ENCODE measurements around the gene BMP6. TPM values are rescaled to one million over a fixed set of nuclear protein-coding genes. Genes with fewer than 3 reads are reported as not detected.

The BMP6 gene
- total and polyA plus RNA-seq, 2 of the 8 experiments (the other 6 are each of a cell fraction or from before 2014, with no cell fraction given), result 2.0 to 2.1 TPM

- no peaks in the 10 kb centered on the region for H3K79me2 ChIP-seq (ENCODE audit: control insufficient read depth in 1 of 2, insufficient read depth in 2 of 2, low read length in 2 of 2)
- no peak overlapping the region for H2BK15ac ChIP-seq (ENCODE audit: low read length)
- no peak overlapping the region for H3K4ac ChIP-seq (replicated peaks; ENCODE audit: insufficient read length, low read depth, low read length)
- no peak overlapping the region for H3K23ac ChIP-seq (ENCODE audit: insufficient read length)
- H4K8ac ChIP-seq (ENCODE audit: extremely low read depth, insufficient read depth, low read length), result no peak overlapping the region
- H3K23me2 ChIP-seq (ENCODE audit: low read depth, low read length), result peaks cover 9% of the 10 kb centered on the region
- H2BK120ac ChIP-seq (replicated peaks; ENCODE audit: low read depth, low read length), result no peak overlapping the region
- peak overlapping the region; percentile 54 to 65 (median 58) for H3K4me3 ChIP-seq (ENCODE audit: extremely low read depth in 1 of 4, insufficient read depth in 2 of 4, low read depth in 3 of 4, low read length in 4 of 4)
- WGBS, 2 experiments (ENCODE audit: extremely low coverage in 1 of 2, insufficient coverage in 1 of 2, insufficient read length in 1 of 2, insufficient replicate concordance in 2 of 2, low coverage in 1 of 2, low lambda C conversion rate in 2 of 2, missing lambda C conversion rate in 1 of 2), result 2% methylated on average over 49 of the region's 73 CpGs; no CpG with 5 or more reads in 1 of the 2 experiments
- no peak overlapping the region; a peak in 1 of 7 replicates for H3K9ac ChIP-seq (replicated peaks in 1 of 4; ENCODE audit: extremely low read depth in 1 of 4, low read depth in 3 of 4, low read length in 3 of 4)
- ChIA-PET POLR2A (ENCODE audit: partially characterized antibody) (interaction anchor here (0.6 kb wide), 1 partner anchor 595 kb away, joined by 3 read pairs; no protein-coding TSS in a partner anchor), CTCF (ENCODE audit: partially characterized antibody) (interaction anchor here (1.0 to 2.4 kb wide), 7 partner anchors 35 to 87 kb away, joined by 3 to 13 read pairs (median 4); no protein-coding TSS in a partner anchor)
- DNase-seq (ENCODE audit: low read depth in 1 of 2, low spot score in 2 of 2), result peak in 1 of 2 experiments; percentile 79
- no peak overlapping the region for H3K18ac ChIP-seq (ENCODE audit: extremely low read depth, low read length)
- peaks cover 0 to 5% of the 10 kb centered on the region in 2 experiments for H4K20me1 ChIP-seq (replicated peaks in 1 of 2; ENCODE audit: control insufficient read depth in 1 of 2, insufficient read depth in 2 of 2, low read length in 2 of 2)
- no peak for FAIRE-seq
- H3K79me1 ChIP-seq (ENCODE audit: low read depth, low read length), result no peaks in the 10 kb centered on the region
- no peak overlapping the region for H4K5ac ChIP-seq (ENCODE audit: insufficient read length, low read depth, low read length)
- no peak overlapping the region for H2BK5ac ChIP-seq (ENCODE audit: low read depth, low read length)
- peaks cover 9 to 20% (median 12%) of the 10 kb centered on the region in 4 experiments; a peak in 6 of 7 replicates for H3K4me1 ChIP-seq (replicated peaks in 1 of 4; ENCODE audit: control insufficient read depth in 3 of 4, insufficient read depth in 4 of 4, low read length in 3 of 4)
- H3K36me3 ChIP-seq (ENCODE audit: control insufficient read depth in 2 of 4, insufficient read depth in 4 of 4, low read length in 3 of 4), result peaks cover 0 to 2% (median 0%) of the 10 kb centered on the region in 4 experiments; a peak in 1 of 8 replicates
- H2BK20ac ChIP-seq (ENCODE audit: low read length), result no peak overlapping the region
- H2BK12ac ChIP-seq (ENCODE audit: low read depth, low read length), result no peak overlapping the region
- no peaks in the 10 kb centered on the region for H3K9me3 ChIP-seq (ENCODE audit: insufficient read depth in 2 of 2, low read depth in 1 of 2, low read length in 1 of 2)
- no peak overlapping the region for H2AFZ ChIP-seq (ENCODE audit: low read length)
- no peak overlapping the region for H3K56ac ChIP-seq (replicated peaks; ENCODE audit: insufficient read length, low read depth, low read length)
- H3K14ac ChIP-seq (ENCODE audit: insufficient read length), result no peak overlapping the region
- H3K27ac ChIP-seq (ENCODE audit: low read depth, low read length), result no peak overlapping the region
- peaks cover 56 to 71% (median 64%) of the 10 kb centered on the region in 4 experiments for H3K27me3 ChIP-seq (replicated peaks in 1 of 4; ENCODE audit: control insufficient read depth in 3 of 4, extremely low read depth in 1 of 4, insufficient read depth in 3 of 4, low read length in 3 of 4)
- no peak overlapping the region for H2AK5ac ChIP-seq (ENCODE audit: low read depth, low read length)
- no peak overlapping the region for H4K91ac ChIP-seq (replicated peaks; ENCODE audit: insufficient read length, low read length)
- H3K4me2 ChIP-seq (ENCODE audit: insufficient read depth in 1 of 2, low read depth in 2 of 2, low read length in 2 of 2), result peak overlapping the region; percentile 93 to 99
Observed at GRCh38 chr6:7726416-7727085, 652 bp downstream of the BMP6 start.

Measured in H1 (cell line).